ENCODE measurements around the gene IL21. TPM values are rescaled to one million over a fixed set of nuclear protein-coding genes. Genes with fewer than 3 reads are reported as not detected.

Gene IL21
- total RNA-seq, 1 experiment from 2014 or later, result not detected

- no peaks in the 10 kb centered on the region for H3K36me3 Mint-ChIP-seq (ENCODE audit: insufficient read depth, unreplicated experiment)
- no peak for DNase-seq
- H3K4me1 Mint-ChIP-seq (ENCODE audit: low read depth, unreplicated experiment), result no peaks in the 10 kb centered on the region
- POLR2A ChIA-PET, result no interaction called here
- Histone ChIP-seq H3K36me3 (ENCODE audit: control insufficient read depth, insufficient read depth, low read length) (no peaks in the 10 kb centered on the region), H3K4me1 (no peaks in the 10 kb centered on the region), H3K27me3 (replicated peaks; ENCODE audit: control insufficient read depth, insufficient read depth, low read length) (no peaks in the 10 kb centered on the region), H3K4me3 (ENCODE audit: low read depth, low read length) (no peak overlapping the region), H3K9me3 (no peaks in the 10 kb centered on the region)
- BruUV-seq (replicated peaks), result no TSS peak
- TF ChIP-seq CTCF (IDR thresholded peaks at IDR 0.05; ENCODE audit: insufficient read depth in 1 of 2, low read depth in 1 of 2, low read length in 1 of 2, severe bottlenecking in 1 of 2, unreplicated experiment in 1 of 2), result no peak
- intact Hi-C loops (cut with micrococcal nuclease; ENCODE audit: unreplicated experiment), result no loop called here
- H3K27ac Mint-ChIP-seq (ENCODE audit: unreplicated experiment), result no peak overlapping the region
- no peaks in the 10 kb centered on the region for H3K27me3 Mint-ChIP-seq (ENCODE audit: insufficient read depth, unreplicated experiment)
- no peak overlapping the region for H3K4me3 Mint-ChIP-seq (ENCODE audit: unreplicated experiment)
- no peaks in the 10 kb centered on the region for H3K9me3 Mint-ChIP-seq (ENCODE audit: unreplicated experiment)
- CTCF ChIA-PET, result no interaction called here
Measured at GRCh38 chr4:122584519-122584918, 36.3 kb downstream of the IL21 start.

GRCh38 chr4:122583906-122584305, 37.0 kb downstream of the IL21 start:
- no peak for TF ChIP-seq CTCF (IDR thresholded peaks at IDR 0.05; ENCODE audit: insufficient read depth in 1 of 2, low read depth in 1 of 2, low read length in 1 of 2, severe bottlenecking in 1 of 2, unreplicated experiment in 1 of 2)
- DNase-seq, result no peak
- H3K9me3 ChIP-seq, result no peaks in the 10 kb centered on the region
- ChIA-PET CTCF (no interaction called here), POLR2A (no interaction called here)
- no peak overlapping the region for H3K4me3 Mint-ChIP-seq (ENCODE audit: unreplicated experiment)
- H3K4me1 Mint-ChIP-seq (ENCODE audit: low read depth, unreplicated experiment), result no peaks in the 10 kb centered on the region
- H3K36me3 ChIP-seq (ENCODE audit: control insufficient read depth, insufficient read depth, low read length), result no peaks in the 10 kb centered on the region
- intact Hi-C loops (cut with micrococcal nuclease; ENCODE audit: unreplicated experiment), result no loop called here
- H3K36me3 Mint-ChIP-seq (ENCODE audit: insufficient read depth, unreplicated experiment), result no peaks in the 10 kb centered on the region
- no peaks in the 10 kb centered on the region for H3K27me3 Mint-ChIP-seq (ENCODE audit: insufficient read depth, unreplicated experiment)
- no peak overlapping the region for H3K27ac Mint-ChIP-seq (ENCODE audit: unreplicated experiment)
- no TSS peak for BruUV-seq (replicated peaks)
- no peaks in the 10 kb centered on the region for H3K4me1 ChIP-seq
- H3K27me3 ChIP-seq (replicated peaks; ENCODE audit: control insufficient read depth, insufficient read depth, low read length), result no peaks in the 10 kb centered on the region
- H3K4me3 ChIP-seq (ENCODE audit: low read depth, low read length), result no peak overlapping the region
- no peaks in the 10 kb centered on the region for H3K9me3 Mint-ChIP-seq (ENCODE audit: unreplicated experiment)

- H3K9me3 ChIP-seq, result no peaks in the 10 kb centered on the region
- peak; percentile 59 to 84 for TF ChIP-seq CTCF (IDR thresholded peaks at IDR 0.05; ENCODE audit: insufficient read depth in 1 of 2, low read depth in 1 of 2, low read length in 1 of 2, severe bottlenecking in 1 of 2, unreplicated experiment in 1 of 2)
- H3K27ac Mint-ChIP-seq (ENCODE audit: unreplicated experiment), result no peak overlapping the region
- peaks cover 2% of the 10 kb centered on the region for H3K27me3 Mint-ChIP-seq (ENCODE audit: insufficient read depth, unreplicated experiment)
- no peaks in the 10 kb centered on the region for H3K36me3 ChIP-seq (ENCODE audit: control insufficient read depth, insufficient read depth, low read length)
- peak; percentile 57 to 63 for DNase-seq
- intact Hi-C loops (cut with micrococcal nuclease; ENCODE audit: unreplicated experiment), result loop anchor here (1.0 to 10.0 kb wide), 6 partner anchors 127 to 678 kb away; no protein-coding TSS in a partner anchor
- H3K4me1 Mint-ChIP-seq (ENCODE audit: low read depth, unreplicated experiment), result no peaks in the 10 kb centered on the region
- H3K4me3 Mint-ChIP-seq (ENCODE audit: unreplicated experiment), result no peak overlapping the region
- H3K36me3 Mint-ChIP-seq (ENCODE audit: insufficient read depth, unreplicated experiment), result no peaks in the 10 kb centered on the region
- H3K9me3 Mint-ChIP-seq (ENCODE audit: unreplicated experiment), result peaks cover 9% of the 10 kb centered on the region
- CTCF ChIA-PET, result interaction anchor here (0.6 to 2.1 kb wide), 7 partner anchors 124 to 677 kb away, joined by 3 to 11 read pairs (median 3); partner anchors contain the start of gene NUDT6
- BruUV-seq (replicated peaks), result no TSS peak
- no peak overlapping the region for H3K4me3 ChIP-seq (ENCODE audit: low read depth, low read length)
- H3K4me1 ChIP-seq, result peaks cover 4% of the 10 kb centered on the region; the same call in 1 of the 2 replicates
- POLR2A ChIA-PET, result no interaction called here
- no peaks in the 10 kb centered on the region for H3K27me3 ChIP-seq (replicated peaks; ENCODE audit: control insufficient read depth, insufficient read depth, low read length)
Measured at GRCh38 chr4:122577808-122578781, 42.8 kb downstream of the IL21 start.

Measured in Caco-2 (cell line).